T-helper 2 cell treated with Interferon-gamma antibody and Interleukin-4, amounts not matched to agents 100 ng/mL and 5 ng/mL, for 36 hours (primary cell): ENCODE measurements around the gene TIMM23. TPM values are rescaled to one million over a fixed set of nuclear protein-coding genes. Genes with fewer than 3 reads are reported as not detected.
"Not testable (repeated sequence)": the region's sequence is repeated elsewhere in the genome, so short reads cannot be mapped to it uniquely, and the experiment has no call there.

Source experiments
- intact Hi-C: fragments of 100-400 bp; cut with micrococcal nuclease; formaldehyde crosslinking; loops from one replicate; pipeline ENCODE4 v1.15.1; 2023
- total RNA-seq: library from RNA; stranded (reverse); gene quantifications from 2 replicates; pipeline ENCODE4 v1.2.3, GENCODE V29; 2022

The TIMM23 gene
- total RNA-seq, 1 donor from 2014 or later = 66.1 TPM

- intact Hi-C loops = not testable (repeated sequence)
Observed at GRCh38 chr10:45985590-45985989, 13.3 kb downstream of the TIMM23 start.

DNA sequence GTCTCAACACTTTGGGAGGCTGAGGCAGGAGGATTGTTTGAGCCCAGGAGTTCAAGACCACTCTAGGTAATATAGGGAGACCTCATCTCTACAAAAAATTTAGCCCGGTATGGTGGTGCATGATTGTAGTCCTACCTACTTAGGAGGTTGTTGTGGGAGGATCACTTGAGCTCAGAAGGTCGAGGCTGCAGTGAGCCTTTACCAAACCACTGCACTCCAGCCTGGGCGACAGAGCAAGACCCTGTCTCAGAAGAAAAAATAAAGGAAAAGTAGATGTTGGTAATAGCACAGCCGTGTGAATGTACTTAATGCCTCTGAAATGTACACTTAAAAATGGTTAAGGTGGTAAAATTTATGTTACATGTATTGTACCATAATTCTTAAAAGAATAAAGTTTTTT lies 25.3 kb downstream of the TIMM23 start:
- intact Hi-C loops = no loop called here

GRCh38 chr10:45997994-45998763 lies 25.9 kb downstream of the TIMM23 start:
- intact Hi-C loops = no loop called here

DNA sequence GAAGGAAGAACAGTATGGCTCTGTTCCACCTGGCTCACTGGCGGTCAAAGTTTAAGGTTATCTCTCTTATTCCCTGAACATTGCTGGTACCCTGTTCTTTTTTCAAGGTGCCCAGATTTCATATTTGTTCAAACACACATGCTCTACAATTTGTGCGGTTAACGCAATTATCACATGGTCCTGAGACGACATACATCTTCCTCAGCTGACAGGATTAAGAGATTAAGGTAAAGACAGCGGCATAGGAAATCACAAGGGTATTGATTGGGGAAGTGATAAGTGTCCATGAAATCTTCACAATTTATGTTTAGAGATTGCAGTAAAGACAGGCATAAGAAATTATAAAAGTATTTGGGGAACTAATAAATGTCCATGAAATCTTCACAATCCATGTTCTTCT lies 27.7 kb downstream of the TIMM23 start:
- intact Hi-C loops = not testable (repeated sequence)

DNA sequence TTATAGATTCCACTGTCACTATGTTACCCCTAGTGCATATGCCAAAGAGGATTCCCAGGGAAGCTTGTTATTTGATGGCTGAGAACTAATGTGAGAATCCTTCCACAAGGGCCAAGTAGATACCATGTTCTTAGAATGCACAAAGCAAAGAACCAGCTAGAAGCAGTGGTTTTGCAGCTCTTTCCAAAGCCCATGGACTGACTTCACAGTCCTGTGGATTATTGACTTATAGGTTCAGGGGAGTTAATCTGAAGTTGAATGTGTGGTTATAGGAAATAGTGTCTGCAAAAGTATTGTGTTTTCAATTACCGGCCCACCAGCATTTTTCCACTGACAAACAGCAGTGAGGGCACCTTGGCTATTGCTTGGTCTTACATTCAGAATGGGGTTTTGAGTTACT lies 28.2 kb downstream of the TIMM23 start:
- intact Hi-C loops = no loop called here

GRCh38 chr10:46001187-46001756 lies 29.0 kb downstream of the TIMM23 start:
- intact Hi-C loops = no loop called here

GRCh38 chr10:46002189-46002687 lies 29.9 kb downstream of the TIMM23 start:
- intact Hi-C loops = not testable (repeated sequence)

DNA sequence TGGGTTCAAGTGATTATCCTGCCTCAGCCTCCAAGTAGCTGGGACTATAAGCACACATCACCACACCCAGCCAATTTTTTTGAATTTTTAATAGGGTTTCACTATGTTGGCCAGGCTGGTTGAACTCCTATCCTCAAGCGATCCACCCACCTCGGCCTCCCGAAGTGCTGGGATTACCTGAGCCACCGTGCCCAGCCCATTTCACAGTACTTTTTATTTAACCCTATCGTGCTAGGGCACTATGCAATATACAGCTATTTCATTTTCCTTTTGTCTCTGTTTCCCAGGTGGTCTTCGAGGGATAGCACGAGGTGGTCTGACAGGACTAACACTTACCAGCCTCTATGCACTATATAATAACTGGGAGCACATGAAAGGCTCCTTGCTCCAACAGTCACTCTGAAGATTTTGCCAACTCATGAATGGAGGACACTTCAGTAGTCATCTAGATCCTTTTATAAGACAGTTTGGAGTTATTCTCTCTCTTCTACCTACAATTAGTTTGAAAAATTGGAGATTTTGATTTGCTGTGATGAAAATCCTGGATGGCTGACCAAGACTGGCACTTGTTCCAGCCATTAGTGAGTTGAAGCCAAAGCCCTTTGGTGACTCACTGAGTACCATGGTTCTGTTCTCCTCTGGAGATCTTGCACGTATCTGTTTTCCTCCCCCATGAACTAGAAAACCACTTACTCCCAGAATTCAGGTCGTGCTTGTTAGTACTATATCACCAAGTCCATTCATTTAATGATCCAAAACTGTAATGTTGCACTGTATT lies 30.8 kb downstream of the TIMM23 start:
- intact Hi-C loops = no loop called here

- intact Hi-C loops = no loop called here
Observed at GRCh38 chr10:46004963-46005362, 32.7 kb downstream of the TIMM23 start.

- intact Hi-C loops = no loop called here
Observed at GRCh38 chr10:46005383-46005782, 33.1 kb downstream of the TIMM23 start.

DNA sequence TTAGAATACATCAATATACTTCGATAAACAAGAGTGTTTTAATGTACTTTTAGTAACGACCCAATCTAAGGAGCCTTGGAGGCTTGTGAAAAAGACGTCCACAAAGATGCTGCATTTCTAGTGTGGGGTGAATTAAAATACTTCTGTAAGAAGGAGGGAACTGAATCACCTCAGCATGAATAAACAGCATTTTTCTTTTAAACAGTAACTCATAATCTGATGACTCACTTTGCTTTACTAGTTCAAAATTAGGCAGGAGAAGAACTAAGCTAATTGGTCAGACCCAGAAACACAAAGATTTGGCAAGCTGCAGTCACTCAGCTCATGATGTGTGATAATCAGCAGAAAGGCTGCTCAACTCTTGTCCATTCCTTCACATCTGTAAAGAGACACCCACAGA lies 33.9 kb downstream of the TIMM23 start:
- intact Hi-C loops = no loop called here

DNA sequence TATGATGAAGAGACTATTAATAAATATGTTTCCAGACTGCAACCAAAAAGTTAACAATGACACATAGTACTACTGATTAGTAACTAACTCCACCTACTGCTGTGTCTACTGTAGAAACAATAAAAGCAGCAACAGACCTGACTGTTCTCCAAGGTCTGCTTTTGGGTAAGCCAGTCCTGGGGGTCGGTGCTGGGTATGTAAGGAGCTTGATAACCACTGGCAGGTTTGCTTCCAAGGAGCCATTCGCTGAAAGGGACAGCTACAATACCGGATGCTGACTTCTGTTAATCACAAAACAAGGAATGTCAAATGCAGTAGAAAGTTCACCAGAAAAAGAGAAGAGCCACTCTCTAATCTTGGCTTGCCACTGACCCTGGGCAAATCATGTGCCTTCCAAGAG lies 40.5 kb downstream of the TIMM23 start:
- intact Hi-C loops = no loop called here

GRCh38 chr10:46014206-46014605 lies 41.9 kb downstream of the TIMM23 start:
- intact Hi-C loops = no loop called here

DNA sequence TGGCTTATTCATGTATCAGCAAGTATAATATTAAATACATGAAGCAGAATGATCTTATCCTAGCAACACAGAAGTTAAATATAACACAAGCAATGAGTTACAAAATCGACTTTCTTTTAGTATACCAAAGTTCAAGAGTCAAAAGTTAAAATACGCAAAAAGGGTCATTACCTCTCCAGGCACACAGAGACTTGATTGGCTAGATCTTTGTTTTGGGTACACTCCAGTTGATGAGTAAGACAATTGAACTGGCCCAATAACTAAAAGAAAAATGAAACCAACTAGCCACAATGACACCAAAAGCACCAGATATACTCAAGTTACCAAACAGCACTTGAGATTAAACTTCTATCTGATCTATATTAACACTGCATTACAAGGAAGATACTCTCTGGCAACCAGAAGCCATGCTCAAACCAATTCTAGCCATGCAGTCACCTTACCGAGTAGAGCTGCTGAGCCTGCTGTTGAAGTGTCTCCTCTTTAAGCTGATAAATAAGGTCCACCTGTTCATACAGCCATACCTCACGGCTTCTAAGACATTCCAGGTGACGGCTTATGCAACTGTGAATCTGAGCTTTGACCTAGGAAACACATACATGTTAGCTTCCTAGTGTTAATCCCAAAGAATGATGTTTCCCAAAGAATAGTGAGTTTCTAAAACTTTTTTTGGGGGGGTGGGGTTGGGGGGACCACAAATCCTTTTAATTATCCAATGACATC lies 42.6 kb downstream of the TIMM23 start:
- intact Hi-C loops = no loop called here

GRCh38 chr10:46016190-46016589 lies 43.9 kb downstream of the TIMM23 start:
- intact Hi-C loops = no loop called here

- intact Hi-C loops = no loop called here
Observed at GRCh38 chr10:46016811-46017210, 44.5 kb downstream of the TIMM23 start.

- intact Hi-C loops = no loop called here
Observed at GRCh38 chr10:46017733-46018132, 45.4 kb downstream of the TIMM23 start.

DNA sequence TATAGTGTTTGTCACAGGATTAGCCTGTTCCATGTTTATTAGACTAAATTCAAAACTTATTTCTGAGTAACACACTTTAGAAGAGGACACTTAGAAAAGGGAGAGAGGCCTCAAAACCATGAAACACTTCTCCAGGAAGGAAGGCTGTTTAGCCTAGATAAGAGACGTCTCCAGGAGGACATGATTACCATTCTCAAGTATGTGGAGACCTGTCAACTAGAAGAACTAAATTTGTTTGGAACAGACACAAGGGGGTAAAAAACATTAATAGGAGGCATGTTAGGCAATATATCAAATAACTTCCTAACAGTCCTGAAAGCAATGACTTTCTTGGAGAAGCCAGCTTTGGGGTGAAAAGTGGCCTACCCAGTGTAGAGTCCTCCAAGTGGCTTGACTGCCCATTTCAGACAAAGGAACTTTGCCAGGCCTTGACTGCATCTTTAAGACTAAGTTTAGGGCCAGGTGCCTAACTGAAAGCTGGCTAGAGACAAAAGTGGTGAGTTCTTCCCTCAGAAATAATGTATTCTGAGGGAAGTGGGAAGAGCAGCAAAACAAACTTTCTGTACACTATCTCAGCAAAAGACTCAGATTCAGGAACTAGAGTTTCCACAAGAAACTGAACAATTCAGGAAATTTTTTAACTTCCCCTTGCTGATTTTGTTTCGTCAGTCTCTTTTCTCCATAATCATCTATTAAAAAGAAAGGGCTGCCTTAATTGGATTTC lies 46.3 kb downstream of the TIMM23 start:
- intact Hi-C loops = no loop called here

GRCh38 chr10:46019177-46019528 lies 46.9 kb downstream of the TIMM23 start:
- intact Hi-C loops = no loop called here

- intact Hi-C loops = loop anchor here (10.0 kb wide), 2 partner anchors 345 to 785 kb away; partner anchors contain the start of gene ZFAND4
Observed at GRCh38 chr10:46019569-46020343, 47.5 kb downstream of the TIMM23 start.
